Activated CD4-positive, alpha-beta T cell treated with anti-CD3 and anti-CD28 coated beads, Interleukin-2, amount 10 ng/mL, durations not matched to agents 24 days and 14 days (primary cell): ENCODE measurements around the gene CXCL12. TPM values are rescaled to one million over a fixed set of nuclear protein-coding genes. Genes with fewer than 3 reads are reported as not detected.

Experiments used
- DNase-seq: peaks from one replicate; pipeline ENCODE4 v3.0.0; 2022
- H3K27ac Mint-ChIP-seq: one replicate; pipeline ENCODE4 v1.8.0; 2022; ENCODE audit warnings: mild to moderate bottlenecking, mixed read lengths
- H3K27me3 Mint-ChIP-seq: one replicate; pipeline ENCODE4 v1.8.0; 2022; ENCODE audit warnings: mixed read lengths
- H3K36me3 Mint-ChIP-seq: one replicate; pipeline ENCODE4 v1.8.0; 2022; ENCODE audit warnings: low read depth, mild to moderate bottlenecking, mixed read lengths
- H3K4me1 Mint-ChIP-seq: one replicate; pipeline ENCODE4 v1.8.0; 2021; ENCODE audit warnings: mixed read lengths
- H3K4me3 Mint-ChIP-seq: one replicate; pipeline ENCODE4 v1.8.0; 2022; ENCODE audit warnings: mild to moderate bottlenecking, moderate library complexity, mixed read lengths
- H3K9me3 Mint-ChIP-seq: one replicate; pipeline ENCODE4 v1.8.0; 2021; ENCODE audit warnings: mixed read lengths
- intact Hi-C: fragments of 100-400 bp; cut with micrococcal nuclease; formaldehyde crosslinking; loops from one replicate; pipeline ENCODE4 v1.15.1; 2023
- total RNA-seq: library from RNA; stranded (reverse); gene quantifications from 2 replicates; pipeline ENCODE4 v1.2.3, GENCODE V29; 2022

Gene CXCL12
- total RNA-seq, 1 donor from 2014 or later, result not detected

DNA sequence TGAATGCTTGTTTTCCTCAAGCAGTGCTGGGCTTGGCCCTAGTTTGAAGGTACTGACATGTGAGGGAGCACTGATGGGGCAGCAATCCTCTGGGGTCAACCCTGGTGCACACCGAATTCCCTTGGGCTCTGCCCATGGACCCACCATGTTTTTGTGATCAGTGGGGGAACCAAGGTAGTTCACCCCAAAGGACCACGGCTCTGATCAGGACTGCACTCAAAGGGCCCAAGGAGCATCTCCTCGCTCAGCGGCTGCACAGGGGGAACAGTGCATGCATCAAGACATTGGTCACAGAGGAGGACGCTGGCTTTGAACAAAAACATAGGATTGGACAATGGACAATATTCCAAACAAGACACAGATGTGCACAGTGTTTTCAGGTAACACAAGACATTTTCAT lies 12.7 kb downstream of the CXCL12 start:
- no peaks in the 10 kb centered on the region for H3K4me1 Mint-ChIP-seq
- no peaks in the 10 kb centered on the region for H3K36me3 Mint-ChIP-seq
- intact Hi-C loops, result no loop called here
- no peak for DNase-seq
- no peak overlapping the region for H3K27ac Mint-ChIP-seq
- no peak overlapping the region for H3K4me3 Mint-ChIP-seq
- no peaks in the 10 kb centered on the region for H3K9me3 Mint-ChIP-seq
- H3K27me3 Mint-ChIP-seq, result no peaks in the 10 kb centered on the region

- DNase-seq, result no peak
- intact Hi-C loops, result no loop called here
- Mint-ChIP-seq H3K9me3 (no peaks in the 10 kb centered on the region), H3K4me3 (no peak overlapping the region), H3K27ac (no peak overlapping the region), H3K27me3 (no peaks in the 10 kb centered on the region), H3K36me3 (no peaks in the 10 kb centered on the region), H3K4me1 (no peaks in the 10 kb centered on the region)
Measured at GRCh38 chr10:44370731-44371248, 14.1 kb downstream of the CXCL12 start.

DNA sequence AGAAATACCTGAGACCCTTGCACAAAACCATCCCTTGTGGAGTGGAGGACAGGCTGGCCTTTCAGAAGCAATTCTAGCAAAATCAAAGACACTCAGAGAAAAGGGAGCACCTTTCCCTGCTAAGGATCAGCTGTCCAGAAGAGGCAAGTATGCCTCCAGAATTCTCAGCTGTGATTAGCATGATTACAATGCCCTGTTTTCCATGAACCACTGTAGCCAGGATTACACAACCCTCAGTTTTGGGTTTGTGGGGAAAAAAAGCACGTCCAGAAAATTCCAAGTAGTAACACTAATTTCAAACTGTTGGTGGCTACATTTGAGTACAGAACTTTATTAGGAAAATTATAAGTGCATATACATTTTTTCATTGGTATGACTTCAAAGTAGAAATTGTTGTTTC lies 15.0 kb downstream of the CXCL12 start:
- Mint-ChIP-seq H3K4me3 (no peak overlapping the region), H3K36me3 (no peaks in the 10 kb centered on the region), H3K27me3 (no peaks in the 10 kb centered on the region), H3K9me3 (no peaks in the 10 kb centered on the region), H3K27ac (no peak overlapping the region), H3K4me1 (no peaks in the 10 kb centered on the region)
- intact Hi-C loops, result no loop called here
- no peak for DNase-seq

DNA sequence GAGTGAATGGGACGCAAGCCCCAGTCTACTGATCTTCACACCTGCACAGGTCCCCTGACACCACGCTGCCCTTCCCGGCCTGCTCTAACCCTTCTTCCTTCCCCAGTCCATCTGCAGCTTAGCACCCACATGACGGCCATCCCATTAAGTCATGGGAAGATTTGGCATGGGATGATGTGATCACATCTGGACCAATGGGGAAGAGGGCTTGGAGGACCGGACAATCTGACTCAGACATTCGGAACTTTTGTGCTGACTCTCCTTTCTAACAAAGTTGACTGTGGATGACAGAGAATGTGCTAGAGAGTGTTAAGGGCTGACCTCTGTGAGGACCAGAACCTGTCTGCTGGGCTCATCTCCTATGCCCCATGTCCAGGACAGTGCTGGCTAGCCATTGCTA lies 15.6 kb downstream of the CXCL12 start:
- Mint-ChIP-seq H3K27ac (no peak overlapping the region), H3K36me3 (no peaks in the 10 kb centered on the region), H3K4me1 (no peaks in the 10 kb centered on the region), H3K4me3 (no peak overlapping the region), H3K27me3 (no peaks in the 10 kb centered on the region), H3K9me3 (no peaks in the 10 kb centered on the region)
- no peak for DNase-seq
- intact Hi-C loops, result no loop called here

DNA sequence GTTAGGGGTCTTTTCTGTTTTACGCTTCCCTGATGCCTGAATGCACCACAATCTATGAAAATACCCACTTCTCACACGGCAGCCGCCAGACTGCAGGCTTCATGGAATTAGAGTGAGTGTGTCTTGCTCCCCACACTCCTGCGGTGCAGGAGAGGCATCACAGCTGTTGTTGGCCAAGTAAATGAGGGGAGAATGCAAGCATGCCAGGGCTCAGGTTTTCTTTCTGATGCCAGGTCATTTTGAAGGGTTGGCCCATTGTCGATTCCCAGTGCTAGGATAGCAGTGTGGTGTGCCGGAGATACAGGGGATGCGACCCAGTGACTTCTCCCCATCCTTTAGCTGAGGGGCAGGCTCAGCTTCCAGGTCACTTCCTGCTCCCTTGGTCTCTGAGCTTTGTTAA lies 16.3 kb downstream of the CXCL12 start:
- Mint-ChIP-seq H3K4me3 (no peak overlapping the region), H3K36me3 (no peaks in the 10 kb centered on the region), H3K27ac (no peak overlapping the region), H3K4me1 (no peaks in the 10 kb centered on the region), H3K27me3 (no peaks in the 10 kb centered on the region), H3K9me3 (no peaks in the 10 kb centered on the region)
- DNase-seq, result no peak
- intact Hi-C loops, result no loop called here

GRCh38 chr10:44366941-44367630 lies 17.8 kb downstream of the CXCL12 start:
- intact Hi-C loops, result no loop called here
- Mint-ChIP-seq H3K27me3 (no peaks in the 10 kb centered on the region), H3K4me1 (no peaks in the 10 kb centered on the region), H3K4me3 (no peak overlapping the region), H3K27ac (no peak overlapping the region), H3K9me3 (no peaks in the 10 kb centered on the region), H3K36me3 (no peaks in the 10 kb centered on the region)
- DNase-seq, result no peak

- no peaks in the 10 kb centered on the region for H3K9me3 Mint-ChIP-seq
- no peak for DNase-seq
Measured at GRCh38 chr10:44364566-44364965, 20.3 kb downstream of the CXCL12 start.

GRCh38 chr10:44363716-44364115 lies 21.2 kb downstream of the CXCL12 start:
- intact Hi-C loops, result no loop called here
- H3K27ac Mint-ChIP-seq, result no peak overlapping the region
- H3K36me3 Mint-ChIP-seq, result no peaks in the 10 kb centered on the region
- H3K4me1 Mint-ChIP-seq, result no peaks in the 10 kb centered on the region
- H3K9me3 Mint-ChIP-seq, result no peaks in the 10 kb centered on the region
- H3K27me3 Mint-ChIP-seq, result no peaks in the 10 kb centered on the region
- no peak overlapping the region for H3K4me3 Mint-ChIP-seq
- no peak for DNase-seq

More at GRCh38 chr10:44364566-44364965, 20.3 kb downstream of the CXCL12 start:
- Mint-ChIP-seq H3K4me1 (no peaks in the 10 kb centered on the region), H3K27ac (no peak overlapping the region), H3K27me3 (no peaks in the 10 kb centered on the region), H3K4me3 (no peak overlapping the region), H3K36me3 (no peaks in the 10 kb centered on the region)
- intact Hi-C loops, result no loop called here

GRCh38 chr10:44362866-44363711 lies 21.8 kb downstream of the CXCL12 start:
- Mint-ChIP-seq H3K4me1 (no peaks in the 10 kb centered on the region), H3K27me3 (no peaks in the 10 kb centered on the region), H3K4me3 (no peak overlapping the region), H3K9me3 (no peaks in the 10 kb centered on the region), H3K27ac (no peak overlapping the region), H3K36me3 (no peaks in the 10 kb centered on the region)
- intact Hi-C loops, result no loop called here
- DNase-seq, result no peak

- H3K36me3 Mint-ChIP-seq, result no peaks in the 10 kb centered on the region
- H3K27me3 Mint-ChIP-seq, result no peaks in the 10 kb centered on the region
- H3K9me3 Mint-ChIP-seq, result no peaks in the 10 kb centered on the region
- no peaks in the 10 kb centered on the region for H3K4me1 Mint-ChIP-seq
- no peak overlapping the region for H3K4me3 Mint-ChIP-seq
- H3K27ac Mint-ChIP-seq, result no peak overlapping the region
- intact Hi-C loops, result no loop called here
- no peak for DNase-seq
Measured at GRCh38 chr10:44361109-44361508, 23.8 kb downstream of the CXCL12 start.

DNA sequence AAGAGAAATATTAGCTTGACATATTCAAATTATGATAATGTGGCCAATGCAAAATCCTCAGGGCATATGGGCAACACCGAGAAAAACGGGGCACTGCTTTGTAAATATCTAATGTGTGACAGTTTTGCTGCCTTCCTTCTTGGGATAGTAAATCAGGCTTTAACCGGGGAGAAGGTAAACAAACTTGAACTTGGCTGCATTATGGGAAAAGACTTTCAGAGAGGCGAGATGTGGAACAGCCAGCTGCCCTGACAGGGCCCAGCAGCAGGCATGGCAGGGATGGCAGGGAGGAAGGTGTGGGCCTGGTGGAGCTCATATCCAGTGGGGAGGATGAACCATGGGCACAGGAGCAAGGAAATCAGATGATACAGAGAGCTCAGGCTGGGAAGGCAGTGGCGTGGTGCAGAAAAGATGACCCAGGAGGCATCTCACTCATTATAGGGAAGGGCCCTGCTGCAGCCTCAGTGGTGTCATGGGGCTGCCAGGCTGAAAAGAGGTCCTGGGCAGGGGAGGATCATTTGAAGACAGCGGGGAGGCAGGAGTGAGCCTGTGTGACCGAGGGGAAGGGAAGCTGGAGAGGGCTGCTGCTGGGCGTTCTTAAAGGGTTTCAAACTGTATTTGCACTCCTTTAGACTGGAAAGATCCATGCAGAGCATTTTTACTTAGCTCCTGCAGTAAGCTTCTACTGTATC lies 26.7 kb downstream of the CXCL12 start:
- no peaks in the 10 kb centered on the region for H3K4me1 Mint-ChIP-seq
- DNase-seq, result no peak
- no peaks in the 10 kb centered on the region for H3K27me3 Mint-ChIP-seq
- H3K9me3 Mint-ChIP-seq, result no peaks in the 10 kb centered on the region
- H3K27ac Mint-ChIP-seq, result no peak overlapping the region
- no peak overlapping the region for H3K4me3 Mint-ChIP-seq
- intact Hi-C loops, result no loop called here
- no peaks in the 10 kb centered on the region for H3K36me3 Mint-ChIP-seq

DNA sequence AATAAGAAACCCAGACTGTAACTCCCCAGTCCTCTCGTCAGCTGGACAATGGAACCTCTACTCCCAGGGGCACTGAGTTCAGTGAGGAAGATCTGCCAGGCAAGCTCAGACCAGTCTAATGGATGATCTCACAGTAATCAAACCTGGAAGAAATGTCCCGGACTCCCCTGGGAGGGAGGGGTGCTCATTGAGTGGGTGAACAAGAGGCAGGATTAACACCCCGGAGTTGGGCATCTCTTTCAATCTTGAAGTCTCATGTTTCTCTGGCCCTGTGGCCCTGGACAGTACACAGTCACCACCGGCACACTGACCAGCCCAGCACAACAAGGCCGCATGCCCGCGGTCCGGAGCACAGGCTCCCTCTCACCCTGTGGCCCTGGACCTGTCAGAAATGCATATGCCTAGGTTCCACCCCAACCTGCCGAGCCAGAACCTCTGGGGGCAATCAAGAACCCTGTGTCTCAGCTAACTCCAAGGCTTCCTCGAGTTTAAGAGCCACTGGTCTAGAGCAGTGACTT lies 27.8 kb downstream of the CXCL12 start:
- no peaks in the 10 kb centered on the region for H3K9me3 Mint-ChIP-seq
- intact Hi-C loops, result no loop called here
- H3K27me3 Mint-ChIP-seq, result peaks cover 2% of the 10 kb centered on the region
- H3K27ac Mint-ChIP-seq, result no peak overlapping the region
- H3K36me3 Mint-ChIP-seq, result no peaks in the 10 kb centered on the region
- no peak overlapping the region for H3K4me3 Mint-ChIP-seq
- no peak for DNase-seq
- H3K4me1 Mint-ChIP-seq, result no peaks in the 10 kb centered on the region

DNA sequence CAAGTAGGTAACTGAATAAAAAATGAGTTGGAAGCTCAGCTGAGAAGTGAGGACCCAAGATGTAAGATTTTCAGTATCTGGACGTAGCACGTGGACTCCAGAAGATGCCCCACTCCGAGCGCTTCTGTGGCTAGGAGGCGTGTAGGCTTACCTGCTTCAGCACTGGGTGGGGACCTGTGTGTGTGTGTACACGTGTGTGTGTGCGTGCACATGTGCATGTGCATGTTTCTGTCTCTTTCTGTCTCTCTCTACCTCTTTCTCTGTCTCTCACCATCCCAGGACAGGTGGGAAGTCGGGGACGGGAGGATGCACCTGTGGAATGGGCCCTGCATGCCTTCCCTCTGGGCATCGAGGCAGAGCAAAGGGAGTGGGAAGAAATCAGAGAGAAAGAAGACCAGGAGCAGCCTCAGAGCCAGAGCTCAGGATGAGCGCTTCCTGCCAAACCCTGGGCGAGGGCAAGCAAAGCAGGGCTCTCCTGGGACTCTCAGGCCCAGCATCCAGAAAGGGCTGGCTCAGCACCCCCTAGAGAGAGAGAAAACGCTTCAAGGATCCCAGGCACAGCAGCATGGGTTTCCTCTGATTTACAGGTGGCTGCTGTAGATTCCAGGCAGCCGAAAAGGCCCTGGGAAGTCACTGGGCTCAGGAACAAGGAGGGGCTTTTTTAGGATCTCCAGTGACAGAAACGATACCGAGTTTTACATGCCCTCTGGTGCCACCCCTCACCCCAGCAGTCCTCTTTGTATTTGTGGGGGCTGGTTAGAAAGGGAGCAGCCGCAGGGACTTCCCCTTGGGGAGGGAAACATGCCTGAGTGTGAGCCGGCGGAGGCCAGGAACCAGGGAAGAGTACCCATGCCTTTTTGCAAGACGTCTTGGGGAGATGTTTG lies 28.5 kb downstream of the CXCL12 start:
- no peak for DNase-seq
- intact Hi-C loops, result no loop called here
- no peaks in the 10 kb centered on the region for H3K4me1 Mint-ChIP-seq
- H3K27me3 Mint-ChIP-seq, result peaks cover 2% of the 10 kb centered on the region
- no peaks in the 10 kb centered on the region for H3K9me3 Mint-ChIP-seq
- H3K36me3 Mint-ChIP-seq, result no peaks in the 10 kb centered on the region
- H3K4me3 Mint-ChIP-seq, result no peak overlapping the region
- H3K27ac Mint-ChIP-seq, result no peak overlapping the region
